ENCODE results near the gene DDX5.
"Not testable (repeated sequence)": the region's sequence is repeated elsewhere in the genome, so short reads cannot be mapped to it uniquely, and the experiment has no call there.

DDX5 gene

GRCh38 chr17:64506576-64507412 is 705 bp upstream of the DDX5 start, which contains the start of gene CEP95:
TSS of gene CEP95 (plus strand) at chr17:64506977. CDS start at chr17:64507098, 121 bp downstream.
- peak; percentile 97 for DNase-seq

DNA sequence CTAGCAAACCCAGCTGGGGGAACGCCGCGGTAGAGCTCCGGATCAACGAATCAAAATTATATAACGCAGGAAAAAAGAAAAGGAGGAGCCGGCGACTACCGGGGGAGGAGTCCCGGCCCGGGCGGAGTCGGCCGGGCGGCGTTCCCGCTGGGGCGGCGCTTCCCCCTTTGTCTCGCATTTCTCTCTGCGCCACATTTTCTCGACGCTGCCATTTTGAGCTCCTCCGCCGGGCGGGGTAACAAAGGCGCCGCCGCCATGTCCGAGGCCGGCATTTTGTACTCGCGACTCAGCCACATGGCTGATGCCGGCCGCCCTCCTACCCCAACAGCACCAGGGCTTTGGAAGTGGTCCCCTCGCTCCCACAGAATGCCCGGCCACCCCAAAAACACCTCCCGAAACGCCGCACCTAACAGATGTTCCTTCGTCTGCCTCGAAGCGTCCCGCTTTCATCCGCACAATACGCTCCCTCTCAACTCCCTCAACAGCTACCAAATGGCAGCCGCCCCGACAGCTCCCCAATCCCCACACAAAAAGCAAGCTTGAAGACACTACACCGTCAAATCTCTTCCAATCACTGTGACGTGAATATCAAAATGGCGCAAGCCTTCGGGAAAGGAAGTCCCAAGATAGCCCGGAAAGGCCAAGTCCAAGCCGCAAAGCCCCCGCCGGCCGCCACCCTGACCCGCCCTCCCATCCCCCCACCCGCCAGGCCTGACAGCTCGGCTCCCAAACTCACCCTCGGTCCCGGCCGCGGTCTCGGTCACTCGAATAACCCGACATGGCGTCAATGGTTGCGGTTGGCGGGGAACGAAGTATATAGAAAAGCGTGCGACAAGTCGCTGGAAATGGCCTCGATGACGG is 519 bp downstream of the DDX5 start:
- DNase-seq, result peak; percentile 92

DNA sequence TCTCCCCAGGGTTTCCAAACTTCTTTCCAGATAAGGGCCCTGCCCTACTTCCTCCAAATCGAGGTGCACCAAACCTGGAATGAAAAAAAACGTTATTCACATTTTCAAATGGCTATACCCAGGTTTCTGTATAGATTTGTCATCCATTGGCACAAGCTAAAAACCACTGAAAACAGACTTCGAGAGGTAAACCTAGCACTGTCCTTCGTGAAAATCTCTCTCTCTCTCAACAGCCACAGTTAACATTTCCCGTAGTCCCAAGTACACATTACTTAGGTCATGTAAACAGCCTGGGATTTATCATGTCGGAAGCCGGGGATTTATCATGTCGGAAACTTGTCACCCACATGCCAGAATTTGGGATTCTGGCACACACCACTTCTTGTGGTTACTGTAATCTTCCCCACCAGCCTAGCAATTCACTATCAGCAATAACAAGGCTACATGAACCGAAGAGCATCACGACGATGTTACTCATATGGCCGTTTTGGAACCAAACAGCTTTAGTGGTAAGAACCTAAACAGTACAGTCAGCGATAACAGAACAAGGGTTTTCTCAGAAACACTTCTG is 1.2 kb downstream of the DDX5 start:
- DNase-seq, result no peak

DNA sequence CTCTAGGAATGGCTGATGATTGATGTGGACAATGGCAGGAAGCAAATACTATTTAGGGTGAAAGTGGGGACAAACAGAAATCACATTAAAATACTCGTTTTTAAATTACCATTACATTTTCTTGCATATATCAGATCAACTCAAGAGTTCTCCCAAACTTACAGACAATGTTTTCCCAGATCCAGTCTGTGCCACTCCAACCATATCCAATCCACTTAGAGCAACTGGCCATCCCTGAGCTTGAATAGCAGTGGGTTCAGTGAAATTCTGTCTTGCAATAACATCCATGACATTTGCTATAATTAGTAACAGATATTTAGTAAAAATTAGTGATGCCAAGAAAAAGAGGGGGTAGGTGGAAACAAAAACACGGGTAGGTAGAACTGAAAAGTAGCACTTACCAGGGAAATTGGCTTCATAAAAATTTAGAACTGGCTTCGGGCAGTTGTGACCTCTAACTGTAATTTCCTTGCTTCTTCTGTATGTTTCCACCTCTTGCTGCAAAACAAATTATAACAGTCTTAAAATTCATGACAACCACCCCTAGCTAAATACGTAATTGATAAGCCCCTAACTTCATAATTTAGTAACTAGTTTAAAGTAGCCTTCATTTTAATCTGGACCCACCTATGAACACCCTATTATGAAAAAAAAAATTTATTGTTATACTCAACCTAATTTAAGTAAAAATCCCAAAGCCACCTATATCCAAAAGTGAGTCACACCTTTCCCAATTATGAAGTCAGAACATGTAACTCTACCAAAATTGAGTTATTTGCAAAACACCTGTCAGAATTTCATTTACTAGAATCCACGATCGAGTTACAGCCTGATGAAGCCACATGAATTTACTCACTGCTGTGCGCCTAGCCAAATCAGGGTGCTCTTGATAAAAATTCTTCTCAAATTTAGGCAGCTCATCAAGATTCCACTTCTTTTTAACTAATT is 2.0 kb downstream of the DDX5 start:
- DNase-seq, result no peak

- DNase-seq, result no peak
Measured at GRCh38 chr17:64503341-64503740, 2.7 kb downstream of the DDX5 start.

GRCh38 chr17:64502809-64503208 is 3.3 kb downstream of the DDX5 start:
- DNase-seq, result no peak

- DNase-seq, result no peak
Measured at GRCh38 chr17:64502021-64502420, 4.1 kb downstream of the DDX5 start.

GRCh38 chr17:64500862-64501765 is 5.0 kb downstream of the DDX5 start:
- no peak for DNase-seq

DNA sequence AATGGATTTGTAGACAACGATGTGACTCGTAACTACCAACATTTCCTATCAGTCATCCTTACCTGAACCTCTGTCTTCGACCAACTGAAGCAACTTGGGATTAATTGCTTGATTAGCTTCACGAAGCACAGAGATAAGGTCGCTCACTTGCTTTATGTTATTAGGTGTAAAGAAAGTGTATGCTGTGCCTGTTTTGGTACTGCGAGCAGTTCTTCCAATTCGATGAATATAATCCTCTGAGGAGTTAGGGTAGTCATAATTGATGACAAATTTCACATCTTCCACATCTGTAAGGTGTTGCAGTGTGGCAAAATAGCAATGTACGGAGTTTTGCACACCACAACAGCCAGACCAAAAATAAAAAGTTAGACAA is 5.6 kb downstream of the DDX5 start:
- DNase-seq, result no peak

- DNase-seq, result no peak
Measured at GRCh38 chr17:64499805-64500486, 6.1 kb downstream of the DDX5 start.

DNA sequence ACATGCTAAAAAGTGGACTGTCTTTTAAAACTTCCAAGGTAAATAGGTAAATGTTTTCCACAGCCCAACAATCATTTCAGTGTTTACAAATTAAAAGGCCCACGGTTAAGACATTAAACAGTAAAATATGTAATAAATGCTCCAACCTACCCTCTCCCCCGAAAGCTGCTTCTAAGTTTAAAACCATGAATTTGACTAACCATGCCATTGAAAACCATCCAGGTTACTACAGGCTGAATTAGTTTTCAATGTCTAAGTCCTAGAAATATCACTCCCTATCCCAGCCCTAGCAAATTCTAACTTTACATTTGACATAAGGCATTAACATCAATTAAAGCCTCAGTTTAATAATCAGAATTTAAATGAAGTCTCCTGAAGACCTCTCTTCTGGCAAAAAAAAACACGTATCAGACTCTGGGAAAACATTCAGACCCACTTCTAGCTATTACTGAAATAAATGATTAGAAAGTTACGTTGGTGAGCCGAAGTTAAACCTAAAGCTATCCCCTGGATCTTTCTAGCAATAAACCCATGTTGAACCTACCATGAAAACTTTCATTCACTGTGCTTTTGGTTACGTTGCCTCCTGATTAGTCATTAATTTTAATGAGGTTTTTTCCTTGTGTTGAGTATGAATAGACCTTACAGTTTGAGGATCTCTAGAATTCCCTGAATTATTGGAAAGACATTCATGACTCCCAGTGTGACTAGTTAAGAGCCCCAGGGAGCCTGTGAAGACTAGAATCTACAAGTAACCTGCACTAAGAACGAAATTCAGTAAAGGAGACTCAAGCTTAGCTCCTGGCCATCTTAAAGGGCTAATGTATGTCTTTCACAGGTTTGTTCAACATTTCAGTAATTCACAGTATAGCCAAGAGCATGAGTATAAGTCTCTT is 7.5 kb downstream of the DDX5 start:
- DNase-seq, result no peak

GRCh38 chr17:64497565-64498035 is 8.5 kb downstream of the DDX5 start:
- DNase-seq, result no peak

DNA sequence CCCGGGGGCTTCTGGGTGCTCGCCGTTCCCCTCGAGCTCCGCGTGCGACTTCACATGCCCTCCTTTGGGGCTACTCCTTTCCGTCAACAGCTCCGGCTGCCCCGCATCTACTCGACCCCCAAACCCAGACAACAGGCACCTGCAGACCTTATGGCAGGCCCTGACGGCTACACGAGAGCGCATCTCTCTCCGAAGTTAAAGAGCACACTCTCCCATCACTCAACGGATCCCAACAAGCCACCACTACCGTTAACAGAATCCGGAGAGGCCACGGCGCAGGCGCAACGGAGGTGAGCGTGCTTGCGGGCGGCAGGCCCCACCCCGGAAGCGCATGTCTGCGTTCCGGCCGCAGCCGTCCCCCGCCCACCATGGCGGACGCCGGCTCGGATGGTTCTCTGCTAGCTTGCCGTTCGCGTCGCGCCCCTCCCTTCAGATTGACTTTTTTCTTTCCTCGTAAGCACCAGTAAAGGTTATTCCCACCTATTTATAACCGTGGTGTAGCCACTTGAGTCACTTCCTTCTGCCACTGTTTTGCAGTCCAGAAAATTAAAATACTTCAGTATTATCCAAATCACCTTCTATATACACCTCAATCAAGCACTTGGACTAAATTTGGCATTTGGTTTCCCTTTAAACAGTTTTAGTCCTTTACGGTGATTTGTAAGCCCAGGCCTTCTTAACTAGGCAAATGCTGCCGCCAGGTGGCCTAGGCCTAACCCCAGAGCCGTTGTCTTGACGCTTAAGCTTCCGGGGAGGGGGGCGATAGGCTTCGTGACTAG is 9.1 kb downstream of the DDX5 start, which contains the start of gene POLG2:
Gene POLG2 (minus strand): TSS at position 269 of the 779 bp plus-strand sequence. CDS start 86 bp downstream, at position 183.
- DNase-seq, result peak; percentile 90

DNA sequence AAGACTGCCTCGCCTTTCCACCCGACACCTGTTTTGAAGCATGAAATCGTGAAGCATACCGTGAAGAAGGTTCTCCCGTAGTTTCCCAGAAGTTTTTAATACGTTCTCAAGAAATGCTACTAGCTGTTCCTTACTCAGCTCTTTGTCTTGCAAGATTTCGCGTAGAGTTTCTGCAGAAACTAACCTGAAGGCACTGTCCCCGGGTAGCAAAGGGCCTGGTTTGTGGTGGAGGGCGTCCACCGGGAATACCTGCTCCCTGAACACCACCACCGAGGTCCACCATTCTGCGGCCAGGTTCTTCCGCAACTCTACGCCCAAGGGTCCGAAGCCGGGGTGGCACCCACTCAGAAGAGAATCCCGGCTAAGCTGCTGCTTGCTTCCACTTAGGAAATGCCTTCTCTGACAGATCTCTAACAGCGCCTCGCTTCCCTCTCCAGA is 9.7 kb downstream of the DDX5 start:
- no peak for DNase-seq

- not testable (repeated sequence) for DNase-seq
Measured at GRCh38 chr17:64495300-64495699, 10.8 kb downstream of the DDX5 start.

GRCh38 chr17:64494121-64494520 is 12.0 kb downstream of the DDX5 start:
- no peak for DNase-seq

- DNase-seq, result no peak
Measured at GRCh38 chr17:64492481-64493109, 13.5 kb downstream of the DDX5 start.

GRCh38 chr17:64491994-64492393 is 14.1 kb downstream of the DDX5 start:
- no peak for DNase-seq

Measured in NCI-H774 (cell line).